ENCODE measurements around the gene ZBTB42. TPM values are rescaled to one million over a fixed set of nuclear protein-coding genes. Genes with fewer than 3 reads are reported as not detected.

ZBTB42 gene
- total RNA-seq, 1 experiment from 2014 or later = 6.4 TPM

DNA sequence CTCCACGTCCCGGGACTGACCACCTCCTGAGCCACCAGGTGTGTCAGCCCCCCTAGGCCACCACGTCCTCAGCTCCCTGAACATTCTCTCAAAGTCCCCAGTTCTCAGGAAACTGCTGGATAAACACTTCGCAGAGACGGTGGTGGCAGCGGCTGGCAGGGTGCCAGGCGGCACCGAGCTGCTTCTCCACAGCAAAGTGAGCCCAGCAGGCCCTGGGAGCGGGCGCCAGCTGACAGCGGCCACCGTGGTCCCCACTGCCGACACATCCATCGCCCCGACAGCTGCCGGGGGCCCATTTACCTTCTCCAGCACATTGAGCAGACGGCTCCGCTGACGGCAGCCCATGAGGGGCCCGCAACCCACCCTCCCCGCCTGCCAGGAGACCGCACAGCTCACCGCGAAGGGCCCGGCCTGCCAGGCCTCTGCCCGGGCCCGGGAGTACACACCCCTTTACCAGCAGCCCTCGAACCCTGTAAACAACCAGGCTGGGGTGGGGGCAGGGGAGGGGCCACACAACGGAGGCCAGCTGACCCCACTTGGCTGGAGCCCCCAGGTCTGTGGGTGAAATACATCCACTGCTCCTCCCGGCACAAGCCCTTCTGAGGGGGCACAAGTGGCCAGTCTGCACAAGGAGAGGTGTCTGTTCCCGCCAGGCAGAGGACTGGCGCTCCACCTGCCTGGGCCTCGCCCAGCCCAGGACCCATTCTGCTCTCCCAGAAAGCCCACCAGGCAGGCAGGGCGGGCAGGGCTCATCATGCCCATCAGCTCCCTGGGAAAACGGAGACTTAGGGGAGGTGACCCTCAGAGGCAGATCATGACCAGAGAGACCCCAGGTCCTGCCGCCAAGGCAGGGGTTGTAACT, 15.8 kb upstream of the ZBTB42 start:
- Mint-ChIP-seq H3K27ac (no peak overlapping the region), H3K4me1 (no peaks in the 10 kb centered on the region), H3K27me3 (ENCODE audit: low read depth) (no peaks in the 10 kb centered on the region), H3K9me3 (no peaks in the 10 kb centered on the region), H3K36me3 (no peaks in the 10 kb centered on the region), H3K4me3 (no peak overlapping the region)
- CTCF ChIA-PET = interaction anchor here (1.1 to 1.3 kb wide), 2 partner anchors 14 to 16 kb away, joined by 3 to 6 read pairs; no protein-coding TSS in a partner anchor
- no peak for TF ChIP-seq NFE2L1 (CRISPR knock-in tag; IDR thresholded peaks at IDR 0.05)
- no peak for TF ChIP-seq ZNF219 (CRISPR knock-in tag; IDR thresholded peaks at IDR 0.05; ENCODE audit: borderline replicate concordance)
- no peak for TF ChIP-seq RELA (CRISPR knock-in tag; IDR thresholded peaks at IDR 0.05; ENCODE audit: borderline replicate concordance)
- TF ChIP-seq, protein P1, sequence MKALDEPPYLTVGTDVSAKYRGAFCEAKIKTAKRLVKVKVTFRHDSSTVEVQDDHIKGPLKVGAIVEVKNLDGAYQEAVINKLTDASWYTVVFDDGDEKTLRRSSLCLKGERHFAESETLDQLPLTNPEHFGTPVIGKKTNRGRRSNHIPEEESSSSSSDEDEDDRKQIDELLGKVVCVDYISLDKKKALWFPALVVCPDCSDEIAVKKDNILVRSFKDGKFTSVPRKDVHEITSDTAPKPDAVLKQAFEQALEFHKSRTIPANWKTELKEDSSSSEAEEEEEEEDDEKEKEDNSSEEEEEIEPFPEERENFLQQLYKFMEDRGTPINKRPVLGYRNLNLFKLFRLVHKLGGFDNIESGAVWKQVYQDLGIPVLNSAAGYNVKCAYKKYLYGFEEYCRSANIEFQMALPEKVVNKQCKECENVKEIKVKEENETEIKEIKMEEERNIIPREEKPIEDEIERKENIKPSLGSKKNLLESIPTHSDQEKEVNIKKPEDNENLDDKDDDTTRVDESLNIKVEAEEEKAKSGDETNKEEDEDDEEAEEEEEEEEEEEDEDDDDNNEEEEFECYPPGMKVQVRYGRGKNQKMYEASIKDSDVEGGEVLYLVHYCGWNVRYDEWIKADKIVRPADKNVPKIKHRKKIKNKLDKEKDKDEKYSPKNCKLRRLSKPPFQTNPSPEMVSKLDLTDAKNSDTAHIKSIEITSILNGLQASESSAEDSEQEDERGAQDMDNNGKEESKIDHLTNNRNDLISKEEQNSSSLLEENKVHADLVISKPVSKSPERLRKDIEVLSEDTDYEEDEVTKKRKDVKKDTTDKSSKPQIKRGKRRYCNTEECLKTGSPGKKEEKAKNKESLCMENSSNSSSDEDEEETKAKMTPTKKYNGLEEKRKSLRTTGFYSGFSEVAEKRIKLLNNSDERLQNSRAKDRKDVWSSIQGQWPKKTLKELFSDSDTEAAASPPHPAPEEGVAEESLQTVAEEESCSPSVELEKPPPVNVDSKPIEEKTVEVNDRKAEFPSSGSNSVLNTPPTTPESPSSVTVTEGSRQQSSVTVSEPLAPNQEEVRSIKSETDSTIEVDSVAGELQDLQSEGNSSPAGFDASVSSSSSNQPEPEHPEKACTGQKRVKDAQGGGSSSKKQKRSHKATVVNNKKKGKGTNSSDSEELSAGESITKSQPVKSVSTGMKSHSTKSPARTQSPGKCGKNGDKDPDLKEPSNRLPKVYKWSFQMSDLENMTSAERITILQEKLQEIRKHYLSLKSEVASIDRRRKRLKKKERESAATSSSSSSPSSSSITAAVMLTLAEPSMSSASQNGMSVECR (CRISPR knock-in tag; IDR thresholded peaks at IDR 0.05; ENCODE audit: borderline replicate concordance) = no peak
- TF ChIP-seq FOXJ3 (CRISPR knock-in tag; IDR thresholded peaks at IDR 0.05; ENCODE audit: borderline replicate concordance) = no peak
- no peak for TF ChIP-seq IRF2 (CRISPR knock-in tag; IDR thresholded peaks at IDR 0.05; ENCODE audit: borderline replicate concordance, low read depth)
- no peak for TF ChIP-seq GTF2I (CRISPR knock-in tag; conservative IDR thresholded peaks at IDR 0.05)
- TF ChIP-seq TEAD4 (CRISPR knock-in tag; IDR thresholded peaks at IDR 0.05) = no peak
- TF ChIP-seq, protein P2, sequence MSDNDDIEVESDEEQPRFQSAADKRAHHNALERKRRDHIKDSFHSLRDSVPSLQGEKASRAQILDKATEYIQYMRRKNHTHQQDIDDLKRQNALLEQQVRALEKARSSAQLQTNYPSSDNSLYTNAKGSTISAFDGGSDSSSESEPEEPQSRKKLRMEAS (CRISPR knock-in tag; IDR thresholded peaks at IDR 0.05) = no peak
- TF ChIP-seq, protein P3, sequence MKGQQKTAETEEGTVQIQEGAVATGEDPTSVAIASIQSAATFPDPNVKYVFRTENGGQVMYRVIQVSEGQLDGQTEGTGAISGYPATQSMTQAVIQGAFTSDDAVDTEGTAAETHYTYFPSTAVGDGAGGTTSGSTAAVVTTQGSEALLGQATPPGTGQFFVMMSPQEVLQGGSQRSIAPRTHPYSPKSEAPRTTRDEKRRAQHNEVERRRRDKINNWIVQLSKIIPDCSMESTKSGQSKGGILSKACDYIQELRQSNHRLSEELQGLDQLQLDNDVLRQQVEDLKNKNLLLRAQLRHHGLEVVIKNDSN (CRISPR knock-in tag; IDR thresholded peaks at IDR 0.05) = no peak
- TF ChIP-seq, protein P4, sequence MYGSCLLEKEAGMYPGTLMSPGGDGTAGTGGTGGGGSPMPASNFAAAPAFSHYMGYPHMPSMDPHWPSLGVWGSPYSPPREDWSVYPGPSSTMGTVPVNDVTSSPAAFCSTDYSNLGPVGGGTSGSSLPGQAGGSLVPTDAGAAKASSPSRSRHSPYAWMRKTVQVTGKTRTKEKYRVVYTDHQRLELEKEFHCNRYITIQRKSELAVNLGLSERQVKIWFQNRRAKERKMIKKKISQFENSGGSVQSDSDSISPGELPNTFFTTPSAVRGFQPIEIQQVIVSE (CRISPR knock-in tag; IDR thresholded peaks at IDR 0.05; ENCODE audit: borderline replicate concordance) = no peak
- TF ChIP-seq TCF7 (CRISPR knock-in tag; IDR thresholded peaks at IDR 0.05; ENCODE audit: low read depth) = no peak
- no peak for TF ChIP-seq CREM (CRISPR knock-in tag; IDR thresholded peaks at IDR 0.05)
- TF ChIP-seq FOXP1 (CRISPR knock-in tag; IDR thresholded peaks at IDR 0.05; ENCODE audit: borderline replicate concordance) = no peak
- ATAC-seq = no peak
- POLR2A ChIA-PET = no interaction called here
- DNase-seq (ENCODE audit: low spot score) = no peak

DNA sequence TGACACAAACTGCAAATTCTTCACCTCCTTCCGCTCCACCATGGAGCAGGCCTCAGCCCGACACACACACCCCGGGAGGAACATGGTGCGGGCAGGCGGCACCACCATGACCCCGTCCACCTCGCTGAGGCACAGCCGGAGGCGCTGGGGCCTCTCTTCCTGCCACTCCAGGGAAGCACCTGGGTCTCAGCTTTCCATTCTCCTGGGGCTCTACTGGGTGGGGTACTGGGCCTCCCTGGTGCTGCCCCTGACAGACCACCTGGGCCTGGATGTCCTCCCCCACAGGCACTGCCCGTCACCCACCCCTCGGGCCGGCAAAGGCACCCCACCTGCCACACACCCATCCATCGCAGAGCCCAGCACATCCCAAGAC, 15.2 kb upstream of the ZBTB42 start:
- no peak for ATAC-seq
- Mint-ChIP-seq H3K27ac (no peak overlapping the region), H3K9me3 (no peaks in the 10 kb centered on the region), H3K27me3 (ENCODE audit: low read depth) (no peaks in the 10 kb centered on the region), H3K4me3 (no peak overlapping the region), H3K4me1 (no peaks in the 10 kb centered on the region), H3K36me3 (no peaks in the 10 kb centered on the region)
- CTCF ChIA-PET = interaction anchor here (1.3 kb wide), 1 partner anchor 17 kb away, joined by 6 read pairs; no protein-coding TSS in a partner anchor
- DNase-seq (ENCODE audit: low spot score) = no peak
- POLR2A ChIA-PET = no interaction called here
- TF ChIP-seq, protein P5, sequence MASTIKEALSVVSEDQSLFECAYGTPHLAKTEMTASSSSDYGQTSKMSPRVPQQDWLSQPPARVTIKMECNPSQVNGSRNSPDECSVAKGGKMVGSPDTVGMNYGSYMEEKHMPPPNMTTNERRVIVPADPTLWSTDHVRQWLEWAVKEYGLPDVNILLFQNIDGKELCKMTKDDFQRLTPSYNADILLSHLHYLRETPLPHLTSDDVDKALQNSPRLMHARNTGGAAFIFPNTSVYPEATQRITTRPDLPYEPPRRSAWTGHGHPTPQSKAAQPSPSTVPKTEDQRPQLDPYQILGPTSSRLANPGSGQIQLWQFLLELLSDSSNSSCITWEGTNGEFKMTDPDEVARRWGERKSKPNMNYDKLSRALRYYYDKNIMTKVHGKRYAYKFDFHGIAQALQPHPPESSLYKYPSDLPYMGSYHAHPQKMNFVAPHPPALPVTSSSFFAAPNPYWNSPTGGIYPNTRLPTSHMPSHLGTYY (CRISPR knock-in tag; IDR thresholded peaks at IDR 0.05) = no peak
- TF ChIP-seq JUN (CRISPR knock-in tag; IDR thresholded peaks at IDR 0.05) = no peak
- TF ChIP-seq, protein P1 (CRISPR knock-in tag; IDR thresholded peaks at IDR 0.05; ENCODE audit: borderline replicate concordance) = no peak
- no peak for TF ChIP-seq TEAD1 (CRISPR knock-in tag; IDR thresholded peaks at IDR 0.05)
- TF ChIP-seq ETV6 (CRISPR knock-in tag; IDR thresholded peaks at IDR 0.05) = no peak
- no peak for TF ChIP-seq CREM (CRISPR knock-in tag; IDR thresholded peaks at IDR 0.05)
- no peak for TF ChIP-seq SP1 (CRISPR knock-in tag; conservative IDR thresholded peaks at IDR 0.05)
- TF ChIP-seq, protein P6, sequence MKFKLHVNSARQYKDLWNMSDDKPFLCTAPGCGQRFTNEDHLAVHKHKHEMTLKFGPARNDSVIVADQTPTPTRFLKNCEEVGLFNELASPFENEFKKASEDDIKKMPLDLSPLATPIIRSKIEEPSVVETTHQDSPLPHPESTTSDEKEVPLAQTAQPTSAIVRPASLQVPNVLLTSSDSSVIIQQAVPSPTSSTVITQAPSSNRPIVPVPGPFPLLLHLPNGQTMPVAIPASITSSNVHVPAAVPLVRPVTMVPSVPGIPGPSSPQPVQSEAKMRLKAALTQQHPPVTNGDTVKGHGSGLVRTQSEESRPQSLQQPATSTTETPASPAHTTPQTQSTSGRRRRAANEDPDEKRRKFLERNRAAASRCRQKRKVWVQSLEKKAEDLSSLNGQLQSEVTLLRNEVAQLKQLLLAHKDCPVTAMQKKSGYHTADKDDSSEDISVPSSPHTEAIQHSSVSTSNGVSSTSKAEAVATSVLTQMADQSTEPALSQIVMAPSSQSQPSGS (CRISPR knock-in tag; IDR thresholded peaks at IDR 0.05; ENCODE audit: borderline replicate concordance, low read depth) = no peak

Measured in WTC11 (cell line).